CD4-positive, alpha-beta T cell treated with Interleukin-2 at 100 ng/mL for 4 hours (primary cell): ENCODE results near the gene SNX33.

Source experiments
- DNase-seq: peaks from one replicate; pipeline ENCODE4 v3.0.0-alpha.2; 2020; ENCODE audit warnings: low spot score

The SNX33 gene

GRCh38 chr15:75641603-75642002 is 6.1 kb upstream of the SNX33 start:
- DNase-seq: no peak

- DNase-seq: no peak
Observed at GRCh38 chr15:75644376-75644775, 3.3 kb upstream of the SNX33 start.

- DNase-seq: no peak
Observed at GRCh38 chr15:75646112-75646943, 1.4 kb upstream of the SNX33 start.

- no peak for DNase-seq
Observed at GRCh38 chr15:75646944-75647364, 758 bp upstream of the SNX33 start.

- no peak for DNase-seq
Observed at GRCh38 chr15:75648156-75649000, 666 bp downstream of the SNX33 start.

- no peak for DNase-seq
Observed at GRCh38 chr15:75649045-75649761, 1.5 kb downstream of the SNX33 start.

GRCh38 chr15:75649848-75650247 is 2.1 kb downstream of the SNX33 start:
- DNase-seq: no peak

- no peak for DNase-seq
Observed at GRCh38 chr15:75650908-75651809, 3.4 kb downstream of the SNX33 start.

GRCh38 chr15:75651810-75652543 is 4.3 kb downstream of the SNX33 start:
- DNase-seq: no peak

GRCh38 chr15:75653347-75653913 is 5.7 kb downstream of the SNX33 start:
- no peak for DNase-seq

GRCh38 chr15:75654201-75654907 is 6.6 kb downstream of the SNX33 start:
- DNase-seq: no peak

GRCh38 chr15:75655931-75656330 is 8.2 kb downstream of the SNX33 start:
- DNase-seq: no peak

GRCh38 chr15:75656331-75656730 is 8.6 kb downstream of the SNX33 start:
- no peak for DNase-seq

GRCh38 chr15:75656813-75657212 is 9.1 kb downstream of the SNX33 start:
- no peak for DNase-seq

- no peak for DNase-seq
Observed at GRCh38 chr15:75659141-75659771, 11.5 kb downstream of the SNX33 start.

GRCh38 chr15:75659928-75660645 is 12.4 kb downstream of the SNX33 start:
- DNase-seq: no peak

GRCh38 chr15:75661100-75661755 is 13.5 kb downstream of the SNX33 start:
- DNase-seq: no peak

- no peak for DNase-seq
Observed at GRCh38 chr15:75661756-75662140, 14.0 kb downstream of the SNX33 start.
